CD4-positive, alpha-beta T cell treated with Interleukin-10 for 1 hour (primary cell): Measurements from ENCODE around the gene COP1.
"Not testable (repeated sequence)": the region's sequence is repeated elsewhere in the genome, so short reads cannot be mapped to it uniquely, and the experiment has no call there.

ENCODE experiments used
- DNase-seq: peaks from one replicate; pipeline ENCODE4 v3.0.0-alpha.2; 2020

The COP1 gene

GRCh38 chr1:176119549-176119948 is 87.5 kb downstream of the COP1 start:
- peak; percentile 9 for DNase-seq

- no peak for DNase-seq
Observed at GRCh38 chr1:176118985-176119384, 88.1 kb downstream of the COP1 start.

- no peak for DNase-seq
Observed at GRCh38 chr1:176111835-176112234, 95.3 kb downstream of the COP1 start.

- DNase-seq, result no peak
Observed at GRCh38 chr1:176110203-176110602, 96.9 kb downstream of the COP1 start.

- DNase-seq, result no peak
Observed at GRCh38 chr1:176102768-176103350, 104.2 kb downstream of the COP1 start.

- DNase-seq, result no peak
Observed at GRCh38 chr1:176101951-176102642, 105.0 kb downstream of the COP1 start.

GRCh38 chr1:176098560-176098959 is 108.5 kb downstream of the COP1 start:
- DNase-seq, result no peak

- no peak for DNase-seq
Observed at GRCh38 chr1:176096015-176096414, 111.1 kb downstream of the COP1 start.

- no peak for DNase-seq
Observed at GRCh38 chr1:176090766-176091165, 116.3 kb downstream of the COP1 start.

- not testable (repeated sequence) for DNase-seq
Observed at GRCh38 chr1:176087746-176088145, 119.3 kb downstream of the COP1 start.

- DNase-seq, result peak; percentile 53
Observed at GRCh38 chr1:176073524-176074157, 133.4 kb downstream of the COP1 start.

- DNase-seq, result no peak
Observed at GRCh38 chr1:176068901-176069300, 138.2 kb downstream of the COP1 start.

- no peak for DNase-seq
Observed at GRCh38 chr1:176068256-176068655, 138.8 kb downstream of the COP1 start.

GRCh38 chr1:176066709-176067108 is 140.4 kb downstream of the COP1 start:
- DNase-seq, result no peak

GRCh38 chr1:176058686-176059085 is 148.4 kb downstream of the COP1 start:
- DNase-seq, result no peak

- no peak for DNase-seq
Observed at GRCh38 chr1:176056312-176056711, 150.8 kb downstream of the COP1 start.

GRCh38 chr1:176055398-176055797 is 151.7 kb downstream of the COP1 start:
- no peak for DNase-seq

- DNase-seq, result no peak
Observed at GRCh38 chr1:176051902-176052518, 155.1 kb downstream of the COP1 start.

- no peak for DNase-seq
Observed at GRCh38 chr1:176051402-176051801, 155.7 kb downstream of the COP1 start.

GRCh38 chr1:176049582-176049981 is 157.5 kb downstream of the COP1 start:
- DNase-seq, result no peak

- DNase-seq, result no peak
Observed at GRCh38 chr1:176046926-176047325, 160.2 kb downstream of the COP1 start.

- DNase-seq, result no peak
Observed at GRCh38 chr1:176043537-176043936, 163.5 kb downstream of the COP1 start.

- no peak for DNase-seq
Observed at GRCh38 chr1:176033881-176034280, 173.2 kb downstream of the COP1 start.

GRCh38 chr1:176033474-176033873 is 173.6 kb downstream of the COP1 start:
- DNase-seq, result no peak
